HG02759 (cell line): ENCODE data around the gene ZNF253.
"Not testable (repeated sequence)": the region's sequence is repeated elsewhere in the genome, so short reads cannot be mapped to it uniquely, and the experiment has no call there.

ENCODE experiments used
- ATAC-seq: cut with Tn5 transposase; IDR thresholded peaks from one replicate; pipeline ENCODE4 v1.9.1; 2021; ENCODE audit warnings: mild to moderate bottlenecking, moderate library complexity; ENCODE audit not compliant: unreplicated experiment

The ZNF253 gene

DNA sequence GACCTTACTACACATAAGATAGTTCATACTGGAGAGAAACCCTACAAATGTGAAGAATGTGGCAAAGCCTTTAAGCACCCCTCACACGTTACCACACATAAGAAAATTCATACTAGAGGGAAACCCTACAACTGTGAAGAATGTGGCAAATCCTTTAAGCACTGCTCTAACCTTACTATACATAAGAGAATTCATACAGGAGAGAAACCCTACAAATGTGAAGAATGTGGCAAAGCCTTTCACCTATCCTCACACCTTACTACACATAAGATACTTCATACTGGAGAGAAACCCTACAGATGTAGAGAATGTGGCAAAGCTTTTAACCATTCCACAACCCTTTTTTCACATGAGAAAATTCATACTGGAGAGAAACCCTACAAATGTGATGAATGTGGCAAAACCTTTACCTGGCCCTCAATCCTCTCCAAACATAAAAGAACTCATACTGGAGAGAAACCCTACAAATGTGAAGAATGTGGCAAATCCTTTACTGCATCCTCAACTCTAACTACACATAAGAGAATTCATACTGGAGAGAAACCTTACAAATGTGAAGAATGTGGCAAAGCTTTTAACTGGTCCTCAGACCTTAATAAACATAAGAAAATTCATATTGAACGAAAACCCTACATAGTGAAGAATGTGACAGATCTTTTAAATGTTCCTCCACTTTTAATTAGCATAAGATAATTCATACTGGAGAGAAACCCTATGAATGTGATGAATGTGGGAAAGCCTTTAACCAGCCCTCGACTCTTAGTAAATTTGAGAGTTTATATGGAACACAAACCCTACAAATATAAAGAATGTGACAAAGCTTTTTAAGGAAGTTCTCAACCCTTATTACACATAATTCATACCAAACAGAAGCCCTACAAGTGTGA is 26.6 kb downstream of the ZNF253 start:
- ATAC-seq, result not testable (repeated sequence)

DNA sequence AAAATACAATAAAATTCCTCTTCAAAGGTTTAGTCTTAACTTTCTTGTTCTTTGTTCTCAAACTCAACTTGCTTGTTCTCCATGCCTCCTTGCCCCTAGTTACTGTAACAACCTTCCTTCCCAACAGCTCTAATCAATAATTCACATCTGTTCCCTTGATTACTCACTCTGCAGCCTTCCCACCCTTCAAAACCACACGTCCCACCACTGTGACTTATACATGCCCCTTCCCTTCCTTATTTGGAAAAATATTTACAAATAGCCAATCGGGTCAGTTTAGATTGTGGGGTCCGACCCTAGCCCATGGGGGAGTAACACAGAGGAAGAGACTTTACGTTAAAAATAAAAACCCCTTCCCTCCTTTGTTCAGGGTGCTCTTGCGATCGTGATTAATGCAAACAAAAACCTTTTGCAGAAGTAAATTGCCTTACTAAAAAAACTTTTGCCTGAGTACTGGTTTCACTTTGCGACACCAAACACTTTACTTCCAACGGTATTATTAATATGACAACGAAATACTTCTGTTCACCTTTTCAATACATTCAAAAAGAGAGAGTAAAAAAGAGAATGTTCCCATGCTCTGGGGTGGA is 34.6 kb downstream of the ZNF253 start:
- peak; percentile 2 for ATAC-seq

DNA sequence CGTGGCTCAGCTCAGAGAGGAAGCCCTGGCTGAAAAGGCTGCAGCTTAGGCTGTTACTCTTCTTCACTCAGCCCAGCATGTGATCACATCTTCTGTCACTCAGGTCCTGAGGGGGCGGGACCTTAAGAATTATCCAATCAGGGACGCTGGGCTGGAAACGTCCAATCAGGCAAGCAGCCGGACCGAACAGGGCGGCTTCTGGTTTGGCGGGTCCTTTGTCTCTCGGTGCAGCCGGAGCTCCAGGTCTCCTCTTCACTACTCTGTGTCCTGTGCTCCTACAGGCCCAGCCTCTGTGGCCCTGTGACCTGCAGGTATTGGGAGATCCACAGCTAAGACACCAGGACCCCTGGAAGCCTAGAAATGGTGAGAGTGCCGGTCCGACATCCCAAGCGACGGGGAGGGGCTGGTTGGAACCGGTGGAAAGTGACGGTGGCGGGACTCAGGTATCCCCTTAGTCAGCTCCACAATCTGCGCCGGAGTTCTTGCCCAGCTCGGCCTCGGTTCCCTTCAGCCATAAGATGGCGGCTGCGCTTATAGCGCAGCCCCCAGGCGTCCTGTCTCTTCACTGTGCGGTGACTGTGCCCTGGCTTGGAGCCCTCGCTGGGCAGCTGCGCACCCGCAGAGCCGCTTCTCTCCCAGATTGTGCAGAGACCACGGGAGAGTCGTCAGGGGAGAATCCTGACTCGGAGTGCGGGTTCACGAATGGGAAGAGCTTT is 35.2 kb downstream of the ZNF253 start, which contains the start of gene ZNF93:
ZNF93 (plus strand) TSS at position 218 of the 716 bp plus-strand sequence; CDS start at position 361, 143 bp downstream.
- peak; percentile 94 for ATAC-seq

DNA sequence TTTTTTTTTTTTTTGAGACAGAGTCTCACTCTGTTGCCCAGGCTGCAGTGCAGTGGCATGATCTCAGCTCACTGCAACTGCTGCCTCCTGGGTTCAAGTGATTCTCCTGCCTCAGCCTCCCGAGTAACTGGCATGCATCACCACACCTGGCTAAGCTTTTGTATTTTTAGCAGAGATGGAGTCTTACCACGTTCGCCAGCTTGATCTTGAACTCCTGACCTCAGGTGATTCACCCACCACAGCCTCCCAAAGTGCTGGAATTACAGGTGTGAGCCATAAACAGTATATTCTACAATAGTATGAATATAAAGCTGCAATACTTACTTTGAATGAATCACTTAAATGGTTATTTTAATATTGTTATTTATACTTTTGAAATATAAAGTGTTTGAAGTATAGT is 41.9 kb downstream of the ZNF253 start:
- ATAC-seq, result not testable (repeated sequence)

DNA sequence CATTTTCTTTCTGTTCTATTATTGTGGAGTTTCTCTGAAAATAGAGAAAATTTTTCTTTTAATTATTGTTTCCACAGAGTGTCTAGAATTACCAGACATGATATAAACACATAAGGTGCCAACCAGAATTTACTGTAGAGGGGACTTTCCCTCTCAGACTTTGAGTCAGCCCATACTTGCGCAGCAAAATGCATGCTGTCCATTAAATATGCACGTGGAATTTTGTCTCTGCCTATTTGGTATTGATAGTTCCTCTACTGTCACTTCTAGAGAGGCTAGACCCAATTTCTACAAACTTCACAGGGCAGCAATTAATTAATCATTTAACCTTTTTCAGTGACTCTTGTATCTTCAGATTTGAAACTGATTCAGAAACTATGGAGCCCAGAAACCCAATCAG is 44.0 kb downstream of the ZNF253 start:
- no peak for ATAC-seq

DNA sequence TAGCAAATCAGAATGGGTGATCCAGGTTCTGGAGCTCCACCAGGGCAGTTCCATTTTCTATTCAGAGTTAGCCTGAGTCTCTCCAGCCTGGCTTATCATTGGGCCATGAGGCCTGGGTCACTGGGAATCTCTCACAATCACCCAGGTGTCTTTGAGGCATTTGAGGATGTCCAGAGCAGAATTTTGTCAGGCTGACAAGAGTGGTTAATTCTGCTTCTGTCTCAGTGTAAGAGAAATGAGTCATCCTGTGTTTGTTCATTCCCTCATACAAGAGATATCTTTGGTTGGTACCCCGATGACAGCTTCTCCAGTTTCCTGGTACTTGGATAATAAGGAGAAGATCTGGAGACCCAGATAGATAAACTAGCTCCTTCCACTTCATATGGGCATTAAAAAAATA is 45.5 kb downstream of the ZNF253 start:
- no peak for ATAC-seq

DNA sequence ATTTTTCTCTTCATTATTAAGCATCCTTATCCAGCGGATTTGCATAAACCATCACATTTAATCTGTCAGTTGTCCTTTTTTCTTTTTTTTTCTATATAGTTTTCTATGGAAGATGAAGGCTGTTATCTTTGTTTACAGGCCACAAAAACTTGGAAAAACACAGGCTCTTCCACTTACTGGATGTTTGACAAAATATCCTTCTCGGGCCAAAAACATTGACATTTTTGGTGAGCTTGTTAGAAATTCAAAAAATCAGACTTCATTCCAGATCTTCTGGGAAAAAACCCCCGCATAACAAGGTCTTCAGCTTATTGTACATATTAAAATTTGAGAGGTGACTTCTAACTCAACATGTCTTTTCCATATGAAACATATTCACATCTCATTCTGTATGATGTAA is 48.9 kb downstream of the ZNF253 start:
- no peak for ATAC-seq

DNA sequence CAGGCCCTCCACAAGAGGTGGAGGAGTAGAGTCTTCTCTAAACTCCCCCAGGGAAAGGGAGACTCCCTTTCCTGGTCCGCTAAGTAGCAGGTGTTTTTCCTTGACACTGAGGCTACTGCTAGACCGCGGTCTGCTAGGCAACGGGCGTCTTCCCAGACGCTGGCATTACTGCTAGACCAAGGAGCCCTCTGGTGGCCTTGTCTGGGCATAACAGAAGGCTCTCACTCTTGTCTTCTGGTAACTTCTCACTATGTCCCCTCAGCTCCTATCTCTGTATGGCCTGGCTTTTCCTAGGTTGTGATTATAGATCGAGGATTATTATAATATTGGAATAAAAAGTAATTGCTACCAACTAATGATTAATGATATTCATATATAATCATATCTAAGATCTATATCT is 64.7 kb downstream of the ZNF253 start:
- not testable (repeated sequence) for ATAC-seq

DNA sequence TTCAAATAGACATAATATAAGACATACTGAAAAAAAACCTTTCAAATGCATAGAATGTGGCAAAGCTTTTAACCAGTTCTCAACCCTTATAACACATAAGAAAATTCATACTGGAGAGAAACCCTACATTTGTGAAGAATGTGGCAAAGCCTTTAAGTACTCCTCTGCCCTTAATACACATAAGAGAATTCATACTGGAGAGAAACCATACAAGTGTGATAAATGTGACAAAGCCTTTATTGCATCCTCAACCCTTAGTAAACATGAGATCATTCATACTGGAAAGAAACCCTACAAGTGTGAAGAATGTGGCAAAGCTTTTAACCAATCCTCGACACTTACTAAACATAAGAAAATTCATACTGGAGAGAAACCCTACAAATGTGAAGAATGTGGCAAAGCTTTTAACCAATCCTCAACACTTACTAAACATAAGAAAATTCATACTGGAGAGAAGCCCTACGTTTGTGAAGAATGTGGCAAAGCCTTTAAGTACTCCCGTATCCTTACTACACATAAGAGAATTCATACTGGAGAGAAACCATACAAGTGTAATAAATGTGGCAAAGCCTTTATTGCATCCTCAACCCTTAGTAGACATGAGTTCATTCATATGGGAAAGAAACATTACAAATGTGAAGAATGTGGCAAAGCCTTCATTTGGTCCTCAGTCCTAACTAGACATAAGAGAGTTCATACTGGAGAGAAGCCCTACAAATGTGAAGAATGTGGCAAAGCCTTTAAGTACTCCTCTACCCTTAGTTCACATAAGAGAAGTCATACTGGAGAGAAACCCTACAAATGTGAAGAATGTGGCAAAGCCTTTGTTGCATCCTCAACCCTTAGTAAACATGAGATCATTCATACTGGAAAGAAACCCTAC is 68.0 kb downstream of the ZNF253 start:
- ATAC-seq, result not testable (repeated sequence)

DNA sequence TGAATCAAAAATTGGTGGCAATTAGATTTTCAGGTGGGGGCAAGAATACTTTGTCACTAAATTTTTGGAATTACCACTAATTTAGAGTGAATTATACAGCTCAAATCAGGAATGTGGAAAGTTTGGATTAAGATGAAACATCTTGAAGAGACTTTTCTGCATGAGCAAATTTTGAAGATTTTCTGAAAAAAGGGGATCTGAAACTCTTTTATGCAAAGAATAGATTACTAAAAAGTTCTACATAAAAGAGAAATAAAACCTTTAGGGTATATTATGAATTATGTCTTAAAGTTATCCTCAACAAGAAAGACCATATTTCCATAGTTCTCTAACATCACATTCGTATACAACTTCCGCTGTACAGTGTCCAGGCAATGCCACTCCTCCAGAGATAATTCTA is 71.7 kb downstream of the ZNF253 start:
- no peak for ATAC-seq

DNA sequence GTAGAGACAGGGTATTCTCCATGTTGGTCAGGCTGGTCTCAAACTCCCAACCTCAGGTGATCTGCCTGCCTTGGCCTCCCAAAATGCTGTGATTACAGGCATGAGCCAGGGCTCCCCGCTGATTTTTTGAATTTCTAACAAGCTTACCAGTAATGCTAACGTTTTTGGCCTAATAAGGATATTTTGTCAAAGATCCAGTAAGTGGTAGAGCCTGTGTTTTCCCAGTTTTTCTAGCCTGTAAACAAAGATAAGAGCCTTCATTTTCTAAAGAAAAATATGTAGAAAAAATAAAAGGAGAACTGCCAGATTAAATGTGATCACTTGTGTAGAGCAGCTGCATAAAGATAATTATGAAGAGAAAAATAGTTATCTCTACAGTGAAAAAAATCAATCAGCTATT is 72.8 kb downstream of the ZNF253 start:
- no peak for ATAC-seq

DNA sequence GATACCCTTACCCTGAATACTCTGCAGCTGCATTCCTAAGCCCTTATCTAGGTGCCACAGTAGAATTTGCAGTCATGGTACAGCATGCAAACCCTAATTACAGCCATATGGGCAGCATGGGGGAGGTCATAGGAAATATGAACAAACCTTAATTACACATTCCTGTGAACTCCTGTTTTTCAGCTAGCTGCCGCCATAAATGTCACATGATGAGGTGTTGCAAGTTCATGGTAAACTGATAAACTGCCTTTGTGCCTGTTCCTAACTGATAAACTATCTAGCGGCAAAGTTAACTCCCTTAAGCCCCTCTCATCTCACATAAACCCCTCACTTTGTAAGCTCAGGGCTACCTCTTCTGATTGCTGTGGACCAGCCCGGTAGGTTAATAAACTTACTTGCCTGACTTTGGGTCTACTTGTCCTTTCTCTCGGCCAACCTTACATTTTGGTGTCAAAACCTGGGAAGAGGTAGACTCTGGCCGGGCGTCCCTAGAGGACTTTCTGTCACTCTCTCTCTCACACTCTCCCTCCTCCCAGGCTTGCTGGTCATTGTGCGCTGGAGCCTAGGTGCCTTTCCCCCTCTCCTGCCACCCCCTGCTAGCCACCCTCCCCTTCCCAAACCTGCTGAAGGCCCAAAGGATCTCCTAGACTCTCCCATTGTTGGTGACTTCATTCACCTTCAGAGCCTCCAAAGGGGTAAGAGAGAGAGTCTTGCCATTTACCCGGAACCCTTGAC is 78.3 kb downstream of the ZNF253 start:
- no peak for ATAC-seq
